ENCODE results near the gene TMEM178A.

- no peak for TF ChIP-seq POLR2A (IDR thresholded peaks at IDR 0.05)
- TF ChIP-seq, protein P1, sequence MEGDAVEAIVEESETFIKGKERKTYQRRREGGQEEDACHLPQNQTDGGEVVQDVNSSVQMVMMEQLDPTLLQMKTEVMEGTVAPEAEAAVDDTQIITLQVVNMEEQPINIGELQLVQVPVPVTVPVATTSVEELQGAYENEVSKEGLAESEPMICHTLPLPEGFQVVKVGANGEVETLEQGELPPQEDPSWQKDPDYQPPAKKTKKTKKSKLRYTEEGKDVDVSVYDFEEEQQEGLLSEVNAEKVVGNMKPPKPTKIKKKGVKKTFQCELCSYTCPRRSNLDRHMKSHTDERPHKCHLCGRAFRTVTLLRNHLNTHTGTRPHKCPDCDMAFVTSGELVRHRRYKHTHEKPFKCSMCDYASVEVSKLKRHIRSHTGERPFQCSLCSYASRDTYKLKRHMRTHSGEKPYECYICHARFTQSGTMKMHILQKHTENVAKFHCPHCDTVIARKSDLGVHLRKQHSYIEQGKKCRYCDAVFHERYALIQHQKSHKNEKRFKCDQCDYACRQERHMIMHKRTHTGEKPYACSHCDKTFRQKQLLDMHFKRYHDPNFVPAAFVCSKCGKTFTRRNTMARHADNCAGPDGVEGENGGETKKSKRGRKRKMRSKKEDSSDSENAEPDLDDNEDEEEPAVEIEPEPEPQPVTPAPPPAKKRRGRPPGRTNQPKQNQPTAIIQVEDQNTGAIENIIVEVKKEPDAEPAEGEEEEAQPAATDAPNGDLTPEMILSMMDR (IDR thresholded peaks at IDR 0.05), result no peak
- no peak for TF ChIP-seq EP300 (IDR thresholded peaks at IDR 0.05)
Observed at GRCh38 chr2:39620067-39620466, 45.6 kb upstream of the TMEM178A start.
